Progenitor cell of endocrine pancreas (in vitro differentiated cells): Measurements from ENCODE around the gene TLL1. TPM values are rescaled to one million over a fixed set of nuclear protein-coding genes. Genes with fewer than 3 reads are reported as not detected.

ENCODE experiments used
- DNase-seq: peaks from one replicate; pipeline ENCODE4 v3.0.0; 2021; ENCODE audit warnings: low spot score; ENCODE audit not compliant: unreplicated experiment
- H3K27ac Mint-ChIP-seq: 2 replicates; pipeline ENCODE4 v1.8.0; 2021; ENCODE audit warnings: mild to moderate bottlenecking, moderate library complexity, mixed read lengths
- H3K27me3 Mint-ChIP-seq: 2 replicates; pipeline ENCODE4 v1.8.0; 2021; ENCODE audit warnings: mixed read lengths
- H3K36me3 Mint-ChIP-seq: 2 replicates; pipeline ENCODE4 v1.8.0; 2022; ENCODE audit warnings: mixed read lengths; ENCODE audit not compliant: insufficient read depth
- H3K4me1 Mint-ChIP-seq: 2 replicates; pipeline ENCODE4 v1.8.0; 2021; ENCODE audit warnings: low read depth, mixed read lengths
- H3K4me3 Mint-ChIP-seq: 2 replicates; pipeline ENCODE4 v1.8.0; 2021; ENCODE audit warnings: low read depth, mild to moderate bottlenecking, moderate library complexity, mixed read lengths
- H3K9me3 Mint-ChIP-seq: 2 replicates; pipeline ENCODE4 v1.8.0; 2021; ENCODE audit warnings: low read depth, mixed read lengths
- total RNA-seq: library from RNA; stranded (reverse); gene quantifications from 2 replicates; pipeline ENCODE4 v1.2.1, GENCODE V29; 2021
- TF ChIP-seq, protein P1 (sequence below): fragments of 200-600 bp; sonication (generic); IDR thresholded peaks from one replicate; pipeline ENCODE4 v1.5.0; 2021; ENCODE audit warnings: antibody characterized with exemption, mild to moderate bottlenecking; ENCODE audit not compliant: unreplicated experiment

TLL1 gene
- total RNA-seq, 1 donor from 2014 or later, result not detected

DNA sequence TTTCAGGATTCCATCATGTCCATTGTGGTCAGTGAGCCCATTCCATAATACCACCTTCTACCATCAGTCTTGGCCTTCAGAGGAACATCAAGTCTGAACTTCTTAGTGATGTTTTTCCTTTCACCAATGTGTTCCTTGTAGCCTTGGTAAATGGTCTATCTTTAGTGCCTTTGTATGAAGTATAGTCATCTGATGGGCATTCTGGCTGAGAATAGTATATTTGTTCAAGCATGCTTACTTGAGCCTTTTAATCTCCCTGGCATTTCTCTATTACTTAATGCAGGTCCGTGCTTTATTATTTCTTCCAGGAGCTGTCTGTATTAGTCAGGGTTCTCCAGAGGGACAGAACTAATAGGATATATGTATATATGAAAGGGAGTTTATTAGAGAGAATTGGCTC lies 99.7 kb downstream of the TLL1 start:
- no peaks in the 10 kb centered on the region for H3K4me1 Mint-ChIP-seq
- no peaks in the 10 kb centered on the region for H3K27me3 Mint-ChIP-seq
- TF ChIP-seq, protein P1, sequence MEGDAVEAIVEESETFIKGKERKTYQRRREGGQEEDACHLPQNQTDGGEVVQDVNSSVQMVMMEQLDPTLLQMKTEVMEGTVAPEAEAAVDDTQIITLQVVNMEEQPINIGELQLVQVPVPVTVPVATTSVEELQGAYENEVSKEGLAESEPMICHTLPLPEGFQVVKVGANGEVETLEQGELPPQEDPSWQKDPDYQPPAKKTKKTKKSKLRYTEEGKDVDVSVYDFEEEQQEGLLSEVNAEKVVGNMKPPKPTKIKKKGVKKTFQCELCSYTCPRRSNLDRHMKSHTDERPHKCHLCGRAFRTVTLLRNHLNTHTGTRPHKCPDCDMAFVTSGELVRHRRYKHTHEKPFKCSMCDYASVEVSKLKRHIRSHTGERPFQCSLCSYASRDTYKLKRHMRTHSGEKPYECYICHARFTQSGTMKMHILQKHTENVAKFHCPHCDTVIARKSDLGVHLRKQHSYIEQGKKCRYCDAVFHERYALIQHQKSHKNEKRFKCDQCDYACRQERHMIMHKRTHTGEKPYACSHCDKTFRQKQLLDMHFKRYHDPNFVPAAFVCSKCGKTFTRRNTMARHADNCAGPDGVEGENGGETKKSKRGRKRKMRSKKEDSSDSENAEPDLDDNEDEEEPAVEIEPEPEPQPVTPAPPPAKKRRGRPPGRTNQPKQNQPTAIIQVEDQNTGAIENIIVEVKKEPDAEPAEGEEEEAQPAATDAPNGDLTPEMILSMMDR, result no peak
- H3K36me3 Mint-ChIP-seq, result no peaks in the 10 kb centered on the region
- H3K9me3 Mint-ChIP-seq, result peaks cover 3% of the 10 kb centered on the region
- no peak overlapping the region for H3K27ac Mint-ChIP-seq
- DNase-seq, result no peak
- no peak overlapping the region for H3K4me3 Mint-ChIP-seq

DNA sequence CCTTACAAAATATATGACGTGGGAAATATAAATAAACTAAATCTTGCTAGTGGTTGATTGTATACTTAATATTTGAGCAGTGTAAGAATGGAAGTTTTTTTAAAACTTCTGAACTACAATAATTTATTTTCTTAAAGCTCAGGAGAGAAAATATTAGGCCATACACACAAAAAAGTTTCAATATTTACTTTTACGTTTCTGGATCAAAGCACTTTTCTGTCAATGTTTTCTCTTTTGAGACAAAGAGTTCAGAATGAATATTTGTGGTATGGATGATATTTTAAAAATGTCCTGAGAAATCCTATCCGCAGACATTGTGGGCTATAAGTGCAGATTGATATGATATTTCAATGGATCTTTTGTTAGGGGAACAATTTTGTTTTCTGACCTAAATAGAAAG lies 109.9 kb downstream of the TLL1 start:
- H3K4me3 Mint-ChIP-seq, result no peak overlapping the region
- no peaks in the 10 kb centered on the region for H3K36me3 Mint-ChIP-seq
- peaks cover 16% of the 10 kb centered on the region for H3K4me1 Mint-ChIP-seq
- TF ChIP-seq, protein P1, result no peak
- no peak overlapping the region for H3K27ac Mint-ChIP-seq
- DNase-seq, result no peak
- H3K9me3 Mint-ChIP-seq, result no peaks in the 10 kb centered on the region
- no peaks in the 10 kb centered on the region for H3K27me3 Mint-ChIP-seq

DNA sequence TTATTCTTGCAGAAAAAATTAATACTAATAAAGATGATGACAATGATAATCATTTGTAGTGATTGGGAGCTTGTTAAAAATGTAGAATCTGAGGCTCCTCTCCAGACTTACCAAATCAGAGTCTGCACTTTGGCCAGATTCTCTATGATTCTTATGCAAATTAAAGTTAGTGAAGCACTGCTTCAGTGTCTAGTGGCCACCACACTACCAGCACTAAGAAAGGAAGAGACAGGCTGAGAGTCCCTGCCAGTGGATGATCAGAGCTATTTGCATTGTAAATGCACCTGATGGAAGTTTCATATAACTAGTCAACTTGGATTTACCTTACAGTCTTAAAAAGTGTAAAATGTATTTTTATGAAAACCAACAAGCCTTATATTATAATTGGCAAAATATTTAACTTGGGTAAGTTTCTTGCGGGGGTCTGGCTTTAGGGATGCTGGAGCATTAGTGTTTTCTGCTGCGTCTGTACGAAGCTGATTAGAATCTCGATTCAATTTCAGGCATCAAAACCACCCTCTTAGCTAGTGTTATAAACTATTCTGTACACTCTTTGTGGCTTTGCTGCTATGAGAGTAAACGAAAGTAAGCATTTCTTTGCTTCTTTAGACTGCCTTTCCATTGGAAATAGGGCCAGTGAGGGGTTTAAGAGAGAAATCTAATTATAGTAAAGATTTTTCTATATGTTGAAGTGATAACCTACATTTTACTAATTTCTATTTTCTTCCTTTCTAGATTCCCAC lies 114.1 kb downstream of the TLL1 start:
- Mint-ChIP-seq H3K4me1 (peaks cover 14% of the 10 kb centered on the region), H3K36me3 (no peaks in the 10 kb centered on the region), H3K4me3 (no peak overlapping the region), H3K27me3 (no peaks in the 10 kb centered on the region), H3K9me3 (no peaks in the 10 kb centered on the region), H3K27ac (no peak overlapping the region)
- TF ChIP-seq, protein P1, result no peak
- DNase-seq, result no peak

DNA sequence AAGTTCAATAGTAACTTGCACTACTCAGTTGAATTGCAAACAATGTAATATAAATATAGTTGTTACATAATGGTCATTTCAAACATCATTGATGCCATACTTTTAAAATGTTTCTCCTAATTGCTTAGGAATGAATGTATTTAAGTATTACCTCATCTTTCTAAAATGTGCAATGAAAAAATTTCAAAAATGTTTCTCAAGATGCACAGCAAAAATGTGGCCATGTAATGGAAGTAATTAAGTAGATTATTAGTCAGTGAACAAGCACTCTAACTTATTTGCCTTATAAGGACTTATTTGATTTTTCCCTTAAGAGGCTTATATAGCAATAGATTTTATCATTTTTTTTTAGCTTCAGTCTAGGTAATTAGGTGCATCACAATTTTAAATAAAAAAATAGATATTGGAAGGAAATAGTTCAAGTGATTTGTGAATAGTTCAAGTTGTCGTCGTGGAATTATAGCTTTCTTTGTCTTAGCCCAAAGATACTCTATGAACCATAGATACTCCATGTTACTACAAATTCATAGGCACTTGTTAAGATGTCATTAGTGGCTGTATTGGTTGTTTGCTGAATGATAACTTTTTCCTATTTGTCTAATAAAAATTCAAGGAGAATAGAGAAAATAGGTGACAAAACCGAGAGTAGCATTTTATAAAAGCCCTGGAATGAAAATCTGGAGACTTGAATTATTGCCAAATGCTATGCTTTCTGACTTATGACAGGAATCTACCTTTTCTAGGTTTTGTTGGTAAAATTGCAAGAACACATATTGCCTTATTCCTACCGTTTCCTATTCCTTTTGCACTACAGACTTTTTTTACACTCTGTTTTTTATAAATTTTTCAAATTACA lies 118.5 kb downstream of the TLL1 start:
- no peak for DNase-seq
- Mint-ChIP-seq H3K4me1 (no peaks in the 10 kb centered on the region), H3K27ac (no peak overlapping the region), H3K27me3 (no peaks in the 10 kb centered on the region), H3K4me3 (no peak overlapping the region), H3K36me3 (no peaks in the 10 kb centered on the region), H3K9me3 (no peaks in the 10 kb centered on the region)
- TF ChIP-seq, protein P1, result no peak

- Mint-ChIP-seq H3K27ac (no peak overlapping the region), H3K9me3 (no peaks in the 10 kb centered on the region), H3K36me3 (no peaks in the 10 kb centered on the region), H3K4me1 (no peaks in the 10 kb centered on the region), H3K4me3 (no peak overlapping the region), H3K27me3 (no peaks in the 10 kb centered on the region)
- TF ChIP-seq, protein P1, result no peak
- no peak for DNase-seq
Observed at GRCh38 chr4:165992283-165992682, 119.2 kb downstream of the TLL1 start.
